ENCODE measurements around the gene PCDHA6.

- TF ChIP-seq, protein P1, sequence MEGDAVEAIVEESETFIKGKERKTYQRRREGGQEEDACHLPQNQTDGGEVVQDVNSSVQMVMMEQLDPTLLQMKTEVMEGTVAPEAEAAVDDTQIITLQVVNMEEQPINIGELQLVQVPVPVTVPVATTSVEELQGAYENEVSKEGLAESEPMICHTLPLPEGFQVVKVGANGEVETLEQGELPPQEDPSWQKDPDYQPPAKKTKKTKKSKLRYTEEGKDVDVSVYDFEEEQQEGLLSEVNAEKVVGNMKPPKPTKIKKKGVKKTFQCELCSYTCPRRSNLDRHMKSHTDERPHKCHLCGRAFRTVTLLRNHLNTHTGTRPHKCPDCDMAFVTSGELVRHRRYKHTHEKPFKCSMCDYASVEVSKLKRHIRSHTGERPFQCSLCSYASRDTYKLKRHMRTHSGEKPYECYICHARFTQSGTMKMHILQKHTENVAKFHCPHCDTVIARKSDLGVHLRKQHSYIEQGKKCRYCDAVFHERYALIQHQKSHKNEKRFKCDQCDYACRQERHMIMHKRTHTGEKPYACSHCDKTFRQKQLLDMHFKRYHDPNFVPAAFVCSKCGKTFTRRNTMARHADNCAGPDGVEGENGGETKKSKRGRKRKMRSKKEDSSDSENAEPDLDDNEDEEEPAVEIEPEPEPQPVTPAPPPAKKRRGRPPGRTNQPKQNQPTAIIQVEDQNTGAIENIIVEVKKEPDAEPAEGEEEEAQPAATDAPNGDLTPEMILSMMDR (IDR thresholded peaks at IDR 0.05) = no peak
- no peak for TF ChIP-seq POLR2A (IDR thresholded peaks at IDR 0.05)
These were observed 41.8 kb downstream of the PCDHA6 start for GRCh38 chr5:140869555-140869886.

All from adrenal gland (tissue), 5 donors.